GM12878 (cell line): ENCODE results near the gene STPG3. TPM values are rescaled to one million over a fixed set of nuclear protein-coding genes. Genes with fewer than 3 reads are reported as not detected.

Experiments used
- CBX5 ChIP-seq: sonication (generic); IDR thresholded peaks from 2 replicates; pipeline ENCODE4 v1.6.1; 2016; ENCODE audit warnings: low read depth, moderate library complexity, mild to moderate bottlenecking, inconsistent platforms
- IKZF2 ChIP-seq, 2 experiments: fragments of 450-650 bp; IDR thresholded peaks; 2 replicates each; pipeline ENCODE4 v1.6.1; 2017; ENCODE audit warnings: mild to moderate bottlenecking in 2 of 2, moderate library complexity in 2 of 2
- IRF5 ChIP-seq: fragments of 450-650 bp; IDR thresholded peaks from 2 replicates; pipeline ENCODE4 v1.6.1; 2017; ENCODE audit warnings: borderline replicate concordance
- KLF5 ChIP-seq: fragments of 450-650 bp; IDR thresholded peaks from 2 replicates; pipeline ENCODE4 v1.6.1; 2014; ENCODE audit warnings: mild to moderate bottlenecking; ENCODE audit not compliant: partially characterized antibody
- NR2C2 ChIP-seq: IDR thresholded peaks from 2 replicates; pipeline ENCODE4 v1.6.1; 2011; ENCODE audit warnings: borderline replicate concordance, low read depth; ENCODE audit not compliant: control insufficient read depth, insufficient read length
- PKNOX1 ChIP-seq: fragments of 450-650 bp; IDR thresholded peaks from 2 replicates; pipeline ENCODE4 v1.6.1; 2016; ENCODE audit warnings: mild to moderate bottlenecking
- PRDM15 ChIP-seq: fragments of 450-650 bp; formaldehyde crosslinking; IDR thresholded peaks from 2 replicates; pipeline ENCODE4 v1.4.0; 2020; ENCODE audit warnings: mild to moderate bottlenecking, moderate library complexity
- RCOR1 ChIP-seq: conservative IDR thresholded peaks from 2 replicates; pipeline ENCODE4 v1.6.1; 2012; ENCODE audit warnings: low read depth, low read length, improper control_type of control experiment
- TCF7 ChIP-seq: IDR thresholded peaks from 2 replicates; pipeline ENCODE4 v1.6.1; 2014; ENCODE audit warnings: antibody characterized with exemption, borderline replicate concordance
- polyA plus RNA-seq, 11 experiments: library from polyadenylated mRNA; depleted of rRNA in 4 of 11; unstranded in 6 of 11; stranded (reverse) in 5 of 11; fragments of >200 nt; fragmentation: Nextera tagmentation in 4 of 11; fragmentation: Illumina TruSeq in 1 of 11; extraction: Ambion mirVana in 4 of 11; extraction: Trizol in 1 of 11; gene quantifications; 1 replicate in 1 of 11; 2 replicates in 10 of 11; pipeline versions ENCODE4 v1.2.1 to v1.2.3, GENCODE V29; 2011 to 2016; ENCODE audit warnings: inconsistent platforms in 2 of 11, missing spikeins in 2 of 11, low read depth in 1 of 11
- total RNA-seq, 4 experiments: library from RNA; depleted of rRNA in 3 of 4; stranded (reverse); fragments of >200 nt in 3 of 4; fragmentation: Illumina TruSeq in 1 of 4; extraction: Trizol in 1 of 4; gene quantifications; 2 replicates each; pipeline versions ENCODE4 v1.2.1 to v1.2.3, GENCODE V29; 2013 to 2021

The STPG3 gene
- total and polyA plus RNA-seq, 10 of the 15 experiments (the other 5 are each of a cell fraction or from before 2014, with no cell fraction given): not detected

GRCh38 chr9:137275588-137276472 lies 24.7 kb downstream of the STPG3 start (continued):
- TF ChIP-seq IRF5 (no peak), IKZF2 (IDR thresholded peaks at IDR 0.05) (no peak), CBX5 (no peak), PRDM15 (CRISPR knock-in tag) (no peak), KLF5 (no peak), NR2C2 (no peak), PKNOX1 (no peak), TCF7 (no peak), RCOR1 (no peak)
